GM12872 (cell line): Measurements from ENCODE around the gene GMPR.

Source experiments
- TF ChIP-seq, protein P1 (sequence below): IDR thresholded peaks from 3 replicates; pipeline ENCODE4 v1.5.1; 2011; ENCODE audit warnings: low read depth, mild to moderate bottlenecking, low read length, moderate library complexity; ENCODE audit not compliant: insufficient read depth

GMPR gene

DNA sequence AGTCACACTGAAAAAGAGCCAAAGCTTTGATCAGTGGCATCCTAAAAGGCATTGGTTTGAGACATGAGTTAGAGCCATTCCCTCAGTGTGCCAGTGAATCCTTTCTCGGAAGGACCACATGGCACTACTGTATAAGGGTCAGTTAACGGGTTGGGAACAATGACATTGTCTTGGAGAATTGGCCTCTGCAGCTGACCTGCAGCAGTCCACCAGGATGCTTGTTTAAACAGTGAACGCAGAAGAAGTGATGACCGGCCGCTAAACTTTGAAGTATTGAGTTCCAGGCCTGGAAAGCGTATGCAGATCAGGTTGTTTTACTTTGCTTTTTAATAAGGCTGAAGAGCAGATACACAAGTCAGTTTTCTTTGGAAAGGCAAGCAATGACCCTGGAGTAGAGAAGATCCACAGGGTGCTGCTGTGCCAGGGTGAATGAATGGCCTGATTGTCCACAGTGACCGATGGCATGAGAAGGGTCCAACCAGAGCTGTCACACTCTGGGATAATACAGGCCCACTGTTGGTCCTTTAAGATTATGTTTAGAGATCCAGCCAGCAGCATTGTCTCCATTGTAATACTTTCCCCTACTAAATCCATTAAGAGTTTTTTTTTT, 57.8 kb downstream of the GMPR start:
- TF ChIP-seq, protein P1, sequence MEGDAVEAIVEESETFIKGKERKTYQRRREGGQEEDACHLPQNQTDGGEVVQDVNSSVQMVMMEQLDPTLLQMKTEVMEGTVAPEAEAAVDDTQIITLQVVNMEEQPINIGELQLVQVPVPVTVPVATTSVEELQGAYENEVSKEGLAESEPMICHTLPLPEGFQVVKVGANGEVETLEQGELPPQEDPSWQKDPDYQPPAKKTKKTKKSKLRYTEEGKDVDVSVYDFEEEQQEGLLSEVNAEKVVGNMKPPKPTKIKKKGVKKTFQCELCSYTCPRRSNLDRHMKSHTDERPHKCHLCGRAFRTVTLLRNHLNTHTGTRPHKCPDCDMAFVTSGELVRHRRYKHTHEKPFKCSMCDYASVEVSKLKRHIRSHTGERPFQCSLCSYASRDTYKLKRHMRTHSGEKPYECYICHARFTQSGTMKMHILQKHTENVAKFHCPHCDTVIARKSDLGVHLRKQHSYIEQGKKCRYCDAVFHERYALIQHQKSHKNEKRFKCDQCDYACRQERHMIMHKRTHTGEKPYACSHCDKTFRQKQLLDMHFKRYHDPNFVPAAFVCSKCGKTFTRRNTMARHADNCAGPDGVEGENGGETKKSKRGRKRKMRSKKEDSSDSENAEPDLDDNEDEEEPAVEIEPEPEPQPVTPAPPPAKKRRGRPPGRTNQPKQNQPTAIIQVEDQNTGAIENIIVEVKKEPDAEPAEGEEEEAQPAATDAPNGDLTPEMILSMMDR: no peak

DNA sequence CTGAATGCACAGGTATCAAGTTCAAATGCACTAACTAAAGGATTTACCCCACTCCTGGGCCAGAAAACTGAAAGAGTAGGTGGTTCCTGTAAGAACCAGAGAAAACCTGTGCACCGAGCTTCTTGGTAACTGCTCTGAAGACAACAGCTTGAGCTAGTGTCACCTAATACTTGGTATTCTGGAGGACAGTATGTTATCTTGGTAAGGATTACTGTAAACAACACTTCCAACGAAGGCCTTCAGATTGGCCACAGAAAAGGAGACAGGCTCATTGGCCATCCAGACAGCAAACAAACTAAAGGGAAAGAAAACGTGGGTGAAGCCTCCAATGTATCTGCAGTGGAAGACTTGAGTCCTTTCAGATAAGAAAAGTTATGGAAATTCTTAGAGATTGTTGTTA, 61.5 kb downstream of the GMPR start:
- TF ChIP-seq, protein P1: no peak

DNA sequence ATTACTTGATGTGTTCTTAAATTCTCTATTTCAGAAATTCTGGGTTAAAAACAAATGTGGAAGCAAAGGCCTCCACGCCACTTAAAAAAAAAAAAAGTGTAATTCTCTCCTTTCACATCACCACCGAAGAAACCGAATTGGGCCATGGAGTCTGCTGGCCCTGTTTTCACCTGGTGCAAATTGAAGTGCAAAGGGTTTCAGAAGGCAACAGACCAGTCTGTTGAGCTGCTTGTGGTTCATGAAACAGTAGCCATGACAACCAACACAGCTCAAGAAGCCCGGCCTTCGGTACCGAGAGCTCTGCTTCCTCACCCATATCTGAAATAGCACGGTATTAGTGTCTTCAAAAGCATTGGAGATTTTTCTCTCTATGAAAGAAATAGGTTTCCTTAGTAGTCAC, 63.1 kb downstream of the GMPR start:
- TF ChIP-seq, protein P1: no peak

DNA sequence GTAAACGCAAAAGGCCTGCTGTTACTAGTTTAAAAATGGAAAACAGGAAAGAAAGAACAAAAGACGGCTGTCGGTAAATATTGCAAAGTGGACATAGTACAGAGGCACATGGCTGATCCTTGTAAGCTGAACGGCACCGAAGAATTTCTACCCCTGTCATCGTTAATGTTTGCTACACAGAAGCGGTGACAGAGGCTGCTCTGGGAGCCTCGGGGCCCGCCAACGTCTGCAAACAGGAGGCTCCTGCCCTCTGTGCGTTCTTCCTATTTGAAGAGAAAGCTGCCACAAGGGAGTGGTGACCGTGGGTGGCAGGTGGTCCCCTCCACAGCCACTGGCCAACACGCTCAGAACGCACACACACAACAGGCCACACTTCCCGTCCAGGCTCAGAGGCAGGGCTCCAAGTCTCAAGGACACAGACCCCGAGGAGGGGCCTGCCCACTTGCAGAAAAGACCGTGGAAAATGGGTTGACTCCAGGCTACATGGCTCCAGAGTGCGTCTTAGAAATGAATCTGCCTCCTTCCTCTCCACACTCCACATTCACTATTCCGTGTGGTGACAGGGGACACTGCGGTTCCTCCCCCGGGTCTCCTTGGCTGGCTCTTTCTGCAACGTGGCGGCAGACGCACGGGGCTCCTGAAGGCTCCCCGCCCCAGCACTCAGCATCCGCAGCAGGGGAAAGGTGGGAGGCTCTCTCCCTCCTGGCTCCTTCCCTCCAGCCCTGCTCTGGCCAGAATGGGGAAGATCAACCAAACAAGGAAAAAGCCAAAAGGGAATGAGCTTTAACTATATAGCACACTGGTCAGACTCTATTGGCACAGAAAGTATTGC, 64.5 kb downstream of the GMPR start:
- TF ChIP-seq, protein P1: no peak

DNA sequence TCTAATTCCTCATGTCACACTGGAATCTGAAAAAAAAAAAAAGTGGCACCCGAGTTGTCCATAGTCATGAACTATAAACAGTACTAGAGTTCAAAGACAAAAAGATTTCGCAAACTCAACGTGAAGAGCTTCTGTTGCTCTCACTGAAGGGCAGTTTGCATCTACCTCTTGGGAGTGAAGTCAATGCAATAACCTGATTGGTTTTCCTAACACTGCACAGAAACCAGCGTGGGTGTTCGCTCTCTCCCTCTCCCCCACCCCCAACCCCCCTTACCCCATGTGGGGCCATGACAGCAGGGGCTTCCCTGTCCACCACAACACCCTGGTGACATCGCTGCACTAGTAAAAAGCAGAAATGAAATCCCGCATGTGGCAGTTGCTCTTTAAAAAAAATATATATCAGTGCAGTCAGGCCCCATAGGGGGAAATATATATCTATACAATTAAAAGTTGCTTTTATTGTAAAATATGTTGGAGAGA, 66.9 kb downstream of the GMPR start:
- TF ChIP-seq, protein P1: no peak

DNA sequence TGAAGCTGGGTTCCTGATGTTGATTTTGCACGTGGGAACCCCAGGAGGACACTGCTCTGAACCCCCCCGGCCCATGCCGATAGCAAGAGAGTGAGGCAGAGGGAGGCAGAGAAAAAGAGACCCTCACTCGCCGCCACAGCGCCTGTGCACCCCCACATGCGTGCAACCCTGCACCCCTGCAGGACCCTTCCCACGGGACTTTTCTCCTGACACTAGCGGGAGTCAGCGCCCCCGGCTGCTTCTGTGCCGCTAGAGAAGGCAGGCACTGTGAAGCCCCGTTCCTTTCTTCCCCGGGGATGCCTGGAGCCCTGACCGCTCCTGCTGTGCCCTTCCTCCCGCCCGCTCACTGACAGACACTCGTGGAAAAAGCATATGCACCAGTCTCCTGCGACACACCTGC, 67.4 kb downstream of the GMPR start:
- TF ChIP-seq, protein P1: no peak

DNA sequence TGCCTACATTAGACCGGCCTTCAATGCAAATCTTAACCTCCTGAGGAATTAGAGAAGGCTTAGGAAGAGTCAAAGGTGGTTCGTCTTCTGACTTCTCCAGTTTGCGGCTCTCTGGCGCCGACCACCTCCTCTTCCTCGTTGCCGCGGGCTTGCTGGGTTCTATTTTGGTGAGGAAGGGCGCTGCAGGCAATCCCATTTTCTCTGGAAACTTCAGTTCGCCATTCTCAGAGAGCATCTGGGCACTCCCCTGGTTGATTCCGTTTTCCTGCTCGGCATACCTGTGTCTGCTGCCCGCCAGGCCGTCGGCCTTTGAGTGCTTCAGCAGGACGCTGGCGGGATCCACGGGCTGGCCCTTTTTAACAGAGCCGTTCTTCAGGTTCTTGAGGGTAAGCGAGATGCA, 67.9 kb downstream of the GMPR start:
- TF ChIP-seq, protein P1: no peak
